GM12873 (cell line): Measurements from ENCODE around the gene WDR89.

Experiments used
- TF ChIP-seq, protein P1 (sequence below): IDR thresholded peaks from 2 replicates; pipeline ENCODE4 v1.5.1; 2012; ENCODE audit warnings: low read depth, mild to moderate bottlenecking, moderate library complexity, low read length, control low read depth; ENCODE audit not compliant: insufficient read depth; ENCODE audit errors: missing control alignments

The WDR89 gene

DNA sequence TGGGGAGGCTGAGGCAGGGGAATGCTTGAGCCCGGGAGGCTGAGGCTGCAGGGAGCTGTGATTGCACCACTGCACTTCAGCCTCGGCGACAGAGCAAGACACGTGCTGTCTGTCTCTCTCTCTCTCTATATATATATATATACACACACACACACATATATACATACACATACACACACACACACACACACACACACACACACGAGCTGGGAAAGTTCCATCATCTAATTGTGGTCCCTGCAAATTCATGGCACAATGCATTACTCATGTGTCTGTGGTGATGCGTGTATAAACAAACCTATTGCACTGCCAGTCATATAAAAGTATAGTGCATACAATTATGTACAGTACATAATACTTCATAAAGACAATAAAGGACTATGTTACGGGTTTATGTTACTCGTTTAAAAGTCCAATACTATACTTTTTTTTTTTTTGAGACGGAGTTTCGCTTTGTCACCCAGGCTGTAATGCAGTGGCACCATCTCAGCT is 36.6 kb downstream of the WDR89 start:
- TF ChIP-seq, protein P1, sequence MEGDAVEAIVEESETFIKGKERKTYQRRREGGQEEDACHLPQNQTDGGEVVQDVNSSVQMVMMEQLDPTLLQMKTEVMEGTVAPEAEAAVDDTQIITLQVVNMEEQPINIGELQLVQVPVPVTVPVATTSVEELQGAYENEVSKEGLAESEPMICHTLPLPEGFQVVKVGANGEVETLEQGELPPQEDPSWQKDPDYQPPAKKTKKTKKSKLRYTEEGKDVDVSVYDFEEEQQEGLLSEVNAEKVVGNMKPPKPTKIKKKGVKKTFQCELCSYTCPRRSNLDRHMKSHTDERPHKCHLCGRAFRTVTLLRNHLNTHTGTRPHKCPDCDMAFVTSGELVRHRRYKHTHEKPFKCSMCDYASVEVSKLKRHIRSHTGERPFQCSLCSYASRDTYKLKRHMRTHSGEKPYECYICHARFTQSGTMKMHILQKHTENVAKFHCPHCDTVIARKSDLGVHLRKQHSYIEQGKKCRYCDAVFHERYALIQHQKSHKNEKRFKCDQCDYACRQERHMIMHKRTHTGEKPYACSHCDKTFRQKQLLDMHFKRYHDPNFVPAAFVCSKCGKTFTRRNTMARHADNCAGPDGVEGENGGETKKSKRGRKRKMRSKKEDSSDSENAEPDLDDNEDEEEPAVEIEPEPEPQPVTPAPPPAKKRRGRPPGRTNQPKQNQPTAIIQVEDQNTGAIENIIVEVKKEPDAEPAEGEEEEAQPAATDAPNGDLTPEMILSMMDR, result no peak

DNA sequence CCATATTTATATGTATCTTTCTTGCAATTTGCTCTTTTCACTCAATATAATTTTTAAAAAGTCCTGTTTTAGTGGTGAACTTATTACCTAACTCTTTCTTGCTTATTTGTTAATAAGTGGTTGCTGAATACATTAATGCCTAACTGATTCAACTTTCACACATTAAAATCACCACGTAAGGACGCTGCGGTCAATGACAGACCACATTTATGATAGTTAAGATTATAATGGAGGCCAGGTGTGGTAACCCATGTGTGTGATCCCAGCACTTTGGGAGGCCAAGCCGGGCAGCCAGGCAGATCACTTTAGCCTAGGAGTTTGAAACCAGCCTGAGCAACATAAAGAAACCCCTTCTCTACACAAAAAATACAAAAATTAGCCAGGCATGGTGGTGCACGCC is 37.0 kb downstream of the WDR89 start:
- TF ChIP-seq, protein P1, result no peak

DNA sequence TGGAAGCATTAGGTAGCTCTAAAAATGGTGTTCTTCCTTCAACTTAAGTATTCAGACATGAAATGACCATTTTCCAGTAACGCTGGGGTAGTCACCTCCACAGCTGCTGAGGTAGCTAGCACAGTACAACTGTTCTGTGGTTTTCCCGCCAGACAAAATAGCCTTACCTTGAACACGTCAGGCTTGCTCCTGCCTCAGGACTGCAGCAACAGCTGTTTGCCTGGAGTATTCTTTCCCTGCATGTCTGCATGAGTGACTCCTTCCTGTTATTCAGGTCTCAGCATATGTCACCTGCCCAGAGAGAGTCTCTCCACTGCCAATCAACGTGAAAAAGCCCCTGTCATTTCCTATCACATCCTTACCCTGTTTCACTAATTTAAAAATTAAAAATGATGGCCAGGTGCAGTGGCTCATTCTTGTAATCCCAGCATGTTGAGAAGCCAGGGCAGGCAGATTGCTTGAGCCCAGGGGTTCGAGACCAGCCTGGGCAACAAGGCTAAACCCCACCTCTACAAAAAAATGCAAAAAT is 37.9 kb downstream of the WDR89 start:
- TF ChIP-seq, protein P1, result no peak

DNA sequence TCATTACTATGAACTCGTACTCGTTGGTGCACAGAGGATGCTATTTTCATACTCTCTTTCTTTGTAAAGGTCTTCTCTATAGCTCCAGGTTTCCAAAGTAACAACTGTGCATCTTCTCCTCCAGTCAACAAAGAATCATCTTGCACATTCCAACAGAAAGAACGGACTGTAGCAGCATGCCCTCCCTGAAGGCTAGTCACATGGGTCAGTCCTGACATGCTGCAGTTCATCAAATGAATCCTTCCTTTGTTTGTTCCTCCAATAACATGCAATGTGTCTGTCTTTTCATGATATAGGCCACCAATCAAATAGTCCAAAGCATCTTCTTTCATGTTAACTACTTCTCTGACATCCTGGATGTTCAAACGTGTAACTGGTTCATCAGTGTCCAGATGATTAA is 42.9 kb downstream of the WDR89 start:
- TF ChIP-seq, protein P1, result no peak

DNA sequence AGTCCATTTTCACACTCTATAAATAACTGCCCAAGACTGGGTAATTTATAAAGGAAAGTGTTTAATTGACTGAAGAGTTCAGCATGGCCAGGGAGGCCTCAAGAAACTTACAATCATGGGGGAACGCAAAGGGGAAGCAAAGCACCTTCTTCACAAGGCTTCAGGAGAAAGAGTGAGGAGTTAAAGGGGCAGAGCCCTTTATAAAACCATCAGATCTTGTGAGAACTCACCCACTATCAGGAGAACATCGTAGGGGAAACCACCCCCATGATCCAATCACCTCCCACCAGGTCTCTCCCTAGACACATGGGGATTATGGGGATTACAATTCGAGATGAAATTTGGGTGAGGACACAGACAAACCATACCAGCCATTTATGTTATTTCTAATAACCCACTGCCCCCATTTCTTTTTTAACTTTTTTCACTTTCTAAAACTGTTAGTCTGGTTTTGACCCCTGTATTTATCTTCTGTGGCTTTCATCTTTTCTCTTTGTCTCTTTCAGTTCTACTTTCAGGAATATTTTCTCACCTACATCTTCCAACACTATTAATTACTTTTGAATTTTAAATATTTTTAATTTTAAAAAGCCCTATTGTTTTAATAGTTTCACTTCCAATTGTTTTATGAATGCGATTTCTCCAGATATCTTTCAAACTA is 44.5 kb downstream of the WDR89 start:
- TF ChIP-seq, protein P1, result no peak

DNA sequence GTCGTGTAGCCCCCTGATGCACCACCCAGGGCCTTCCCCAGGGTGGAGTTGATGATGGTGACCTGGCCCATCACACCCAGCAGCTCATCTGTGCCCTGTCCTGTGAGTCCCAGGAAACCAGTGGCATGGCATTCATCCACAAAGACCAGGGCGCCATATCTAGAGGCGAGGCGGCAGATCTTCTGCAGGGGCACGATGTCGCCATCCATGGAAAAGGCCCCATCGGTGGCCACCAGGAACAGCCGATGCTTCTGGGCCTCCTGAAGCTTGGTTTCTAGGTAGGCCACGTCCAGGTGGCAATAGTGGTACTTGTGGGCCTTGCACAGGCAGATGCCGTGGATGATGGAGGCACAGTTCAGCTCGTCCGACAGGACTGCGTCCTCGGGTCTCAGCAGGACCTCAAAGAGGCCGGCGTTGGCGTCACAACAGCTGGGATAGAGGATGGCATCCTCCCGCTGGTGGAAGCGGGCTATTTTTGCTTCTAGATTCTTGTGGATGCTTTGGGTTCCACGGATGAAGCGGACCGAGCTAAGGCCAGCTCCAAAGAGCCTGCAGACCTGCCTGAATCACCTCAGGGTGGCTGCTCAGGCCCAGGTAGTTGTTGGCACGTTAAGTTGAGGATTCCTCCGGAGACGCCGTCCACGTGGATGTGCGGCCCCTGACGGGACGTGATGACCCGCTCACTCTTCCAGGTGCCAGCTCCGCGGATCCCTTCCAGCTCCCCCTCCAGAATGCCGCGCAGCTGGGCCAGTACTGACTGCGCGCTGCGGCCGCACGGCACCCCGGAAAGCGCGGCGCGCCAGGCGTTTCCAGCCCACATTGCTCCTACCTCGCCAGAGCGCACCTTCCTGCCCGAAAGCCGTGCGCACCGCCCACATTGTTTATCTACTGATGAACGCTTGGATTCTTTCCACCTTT is 47.0 kb downstream of the WDR89 start:
- TF ChIP-seq, protein P1, result no peak

DNA sequence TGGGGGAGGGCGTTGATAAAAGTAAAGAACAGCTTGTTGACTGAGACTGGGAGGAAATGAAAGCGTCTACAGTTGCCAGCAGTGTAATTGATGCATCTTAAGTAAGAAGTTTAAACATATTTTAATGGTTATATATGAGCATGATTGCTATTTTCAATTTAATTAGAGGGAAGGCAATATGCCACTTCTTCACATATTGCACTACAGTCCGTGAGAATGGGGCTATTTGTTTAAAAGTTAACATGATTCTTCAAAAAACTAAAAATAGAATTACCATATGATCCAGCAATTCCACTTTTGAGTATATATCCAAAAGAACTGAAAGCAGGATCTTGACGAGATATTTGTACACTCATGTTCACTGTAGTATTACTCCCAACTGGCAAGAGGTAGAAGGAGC is 60.2 kb downstream of the WDR89 start:
- TF ChIP-seq, protein P1, result no peak
